Activated CD8-positive, alpha-beta memory T cell treated with anti-CD3 and anti-CD28 coated beads, Interleukin-2, amount 50 U/mL, for 1 hour (primary cell): ENCODE results near the gene GALNT5.
"Not testable (repeated sequence)": the region's sequence is repeated elsewhere in the genome, so short reads cannot be mapped to it uniquely, and the experiment has no call there.

ENCODE experiments used
- DNase-seq: peaks from one replicate; pipeline ENCODE4 v3.0.0-alpha.2; 2020; ENCODE audit errors: extremely low read depth

The GALNT5 gene

DNA sequence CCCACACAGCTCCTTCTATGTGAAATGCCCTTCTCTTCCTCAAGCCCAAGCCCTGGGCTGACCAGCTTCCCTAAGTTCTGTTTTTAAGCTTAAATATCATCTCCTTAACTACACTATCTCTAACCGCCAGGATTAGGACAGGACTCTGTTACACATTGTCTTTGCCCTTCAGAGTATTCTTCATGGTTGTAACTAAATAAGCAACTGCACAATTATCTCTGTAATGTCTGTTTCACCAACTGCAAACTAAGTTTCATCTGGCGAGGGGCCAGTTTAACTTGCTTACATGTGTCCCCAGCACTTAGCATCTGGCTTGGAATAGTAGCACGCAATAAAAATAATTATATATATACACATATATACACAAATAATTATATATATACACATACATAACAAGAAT is 69.2 kb downstream of the GALNT5 start:
- DNase-seq = no peak

- no peak for DNase-seq
Observed at GRCh38 chr2:157327200-157327599, 69.7 kb downstream of the GALNT5 start.

- peak; percentile 87 for DNase-seq
Observed at GRCh38 chr2:157327621-157328500, 70.4 kb downstream of the GALNT5 start.

DNA sequence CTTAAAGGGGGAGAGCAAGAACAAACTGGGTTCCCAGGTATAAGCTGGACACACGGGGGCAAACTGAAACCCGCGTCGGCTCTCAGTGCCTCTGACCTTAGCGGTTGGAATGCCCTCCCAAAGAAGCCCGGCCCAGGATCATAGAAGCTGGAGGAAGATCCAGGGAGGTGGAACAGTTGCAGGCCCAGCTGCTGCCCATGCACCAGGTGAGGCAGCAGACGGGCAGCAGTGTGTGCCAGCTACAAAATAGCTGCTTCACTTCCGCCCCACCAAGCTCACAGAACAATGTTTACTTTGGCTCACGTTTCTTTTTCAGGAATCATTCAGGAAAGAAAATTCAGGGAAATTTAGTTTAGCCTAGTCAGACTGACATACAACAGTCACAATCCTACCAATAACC is 72.0 kb downstream of the GALNT5 start:
- no peak for DNase-seq

- DNase-seq = no peak
Observed at GRCh38 chr2:157333304-157334047, 76.0 kb downstream of the GALNT5 start.

DNA sequence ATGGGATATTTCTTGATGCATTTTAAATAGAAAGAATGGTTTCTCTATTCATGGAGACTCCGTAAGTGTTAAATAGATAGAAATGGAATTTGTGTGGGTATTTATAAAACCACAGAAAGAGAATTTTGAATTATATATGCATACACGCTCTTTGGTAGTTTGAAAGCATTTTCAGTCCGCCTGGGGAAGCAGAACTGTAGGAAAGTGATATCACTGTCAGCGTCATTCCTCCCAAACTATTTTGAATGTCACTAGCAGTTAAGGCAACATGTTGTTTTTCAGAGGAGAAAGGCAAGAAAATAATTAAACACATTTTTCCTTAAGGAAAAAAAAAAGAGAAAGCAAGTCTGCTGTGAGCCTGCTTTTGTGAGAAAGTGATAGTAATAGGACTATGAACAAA is 76.8 kb downstream of the GALNT5 start:
- no peak for DNase-seq

GRCh38 chr2:157334797-157335196 is 77.3 kb downstream of the GALNT5 start:
- no peak for DNase-seq

DNA sequence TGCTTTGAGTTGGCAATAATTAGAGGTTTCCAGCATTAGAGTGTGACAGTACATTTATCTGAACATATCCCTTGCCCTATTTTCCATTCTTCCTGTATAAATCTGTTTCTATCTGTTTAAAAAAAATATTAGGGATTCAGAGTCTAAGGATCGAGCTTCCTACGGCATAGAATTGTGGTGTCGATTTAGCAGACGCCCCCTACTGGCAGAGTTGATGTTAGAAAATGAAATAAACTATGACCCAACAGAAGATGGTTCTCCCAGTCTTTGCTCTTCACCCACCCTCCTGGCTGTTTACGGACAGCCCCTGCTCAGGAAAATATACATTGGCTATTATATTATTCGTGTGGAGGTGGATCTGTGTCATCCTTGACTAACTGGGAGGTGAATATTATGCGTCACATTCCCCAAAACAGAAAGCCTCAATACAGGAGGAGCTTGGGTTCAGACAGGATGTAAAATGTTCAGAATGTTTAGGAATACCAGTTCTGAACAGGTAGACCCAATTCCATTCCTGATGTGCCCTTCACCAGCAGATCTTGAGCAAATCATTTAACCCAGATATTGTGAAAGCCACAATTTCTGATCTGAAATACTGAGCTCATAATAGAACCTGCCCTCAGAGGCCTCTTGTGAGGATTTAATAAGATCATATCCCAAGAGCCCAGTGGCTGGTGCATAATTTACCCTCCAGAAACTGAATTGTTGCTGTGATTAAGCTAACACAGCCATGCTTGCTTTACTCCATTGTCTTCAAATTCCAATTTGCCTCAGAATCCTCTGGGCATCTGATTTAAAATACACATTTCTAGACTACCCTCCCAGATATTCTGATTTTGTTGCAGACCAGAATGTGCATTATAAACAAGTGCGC is 78.9 kb downstream of the GALNT5 start:
- peak; percentile 34 for DNase-seq

DNA sequence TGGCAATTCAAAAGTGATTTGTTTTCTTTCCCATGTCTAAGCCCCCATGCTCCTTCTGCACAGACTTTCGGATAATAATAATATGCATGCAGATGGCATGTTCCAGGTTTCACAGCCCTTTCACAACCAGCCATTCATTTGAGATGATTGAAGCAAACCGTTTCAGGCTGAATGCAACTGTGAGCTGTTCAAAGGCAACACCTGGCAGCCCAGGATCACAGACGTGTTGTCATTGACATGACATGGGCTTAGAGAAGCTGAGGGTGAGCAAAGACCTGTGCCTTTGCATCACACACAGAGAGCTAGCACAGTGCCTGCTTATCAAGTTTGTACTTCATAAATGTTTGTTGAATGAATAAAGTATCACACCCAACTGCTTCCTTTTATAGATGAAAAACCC is 80.5 kb downstream of the GALNT5 start:
- no peak for DNase-seq

DNA sequence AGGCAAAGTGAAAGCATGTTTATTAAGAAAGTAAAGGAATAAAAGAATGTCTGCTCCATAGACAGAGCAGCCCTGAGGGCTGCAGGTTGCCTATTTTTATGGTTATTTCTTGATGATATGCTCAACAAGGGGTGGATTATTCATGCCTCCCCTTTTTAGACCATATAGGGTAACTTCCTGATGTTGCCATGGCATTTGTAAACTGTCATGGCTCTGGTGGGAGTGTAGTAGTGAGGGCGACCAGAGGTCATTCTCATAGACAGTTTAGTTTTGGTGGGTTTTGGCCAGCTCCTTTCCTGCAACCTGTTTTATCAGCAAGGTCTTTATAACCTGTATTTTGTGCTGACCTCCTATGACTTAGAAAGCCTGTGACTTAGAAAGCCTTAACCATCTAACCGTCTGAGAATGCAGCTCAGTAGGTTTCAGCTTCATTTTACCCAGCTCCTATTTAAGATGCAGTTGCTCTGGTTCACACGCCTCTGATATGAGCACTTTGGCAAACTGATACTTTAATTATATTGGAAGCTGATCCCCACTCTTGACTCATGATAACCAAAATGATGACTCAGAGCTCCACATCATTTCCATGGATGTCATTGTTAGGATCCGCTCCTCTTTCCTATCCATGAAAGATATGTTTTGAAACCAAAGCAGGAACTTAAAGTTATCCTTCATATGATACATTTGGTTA is 82.6 kb downstream of the GALNT5 start:
- no peak for DNase-seq

- DNase-seq = not testable (repeated sequence)
Observed at GRCh38 chr2:157341381-157341780, 83.9 kb downstream of the GALNT5 start.

DNA sequence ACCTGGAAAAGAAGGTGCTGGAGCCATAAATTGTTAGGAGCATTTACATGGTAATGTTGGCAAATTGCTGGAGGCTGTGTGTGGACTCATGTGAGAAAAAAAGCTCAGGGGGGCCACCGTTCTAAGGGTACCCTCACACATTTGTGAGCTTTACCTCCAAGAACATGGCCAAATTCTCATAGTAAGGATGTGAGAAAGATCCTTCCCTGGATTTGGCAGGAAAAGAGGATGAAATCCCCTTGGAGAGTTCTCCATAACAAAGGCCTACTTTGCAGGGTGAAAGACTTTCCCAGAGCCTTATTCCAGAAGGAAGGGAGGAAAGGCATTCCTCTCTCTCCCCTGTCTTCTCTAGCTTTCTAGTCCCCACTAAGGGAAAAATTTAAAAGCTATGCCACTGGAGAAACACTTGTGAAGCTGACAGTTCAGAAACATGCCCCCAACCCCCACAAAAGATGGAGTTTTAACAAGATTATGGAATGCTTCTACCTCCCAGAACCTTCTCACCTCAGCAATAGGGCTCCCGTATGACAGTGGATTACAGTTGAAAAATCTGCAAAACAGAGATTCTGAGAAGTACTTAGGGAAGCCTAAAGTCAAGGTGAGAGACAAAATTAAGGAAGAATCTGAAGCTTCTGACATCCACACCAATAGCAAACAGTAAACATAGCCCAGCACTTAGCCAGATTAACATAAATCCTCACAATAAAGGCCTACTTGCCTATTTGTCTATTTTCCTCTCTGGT is 88.3 kb downstream of the GALNT5 start:
- DNase-seq = no peak

DNA sequence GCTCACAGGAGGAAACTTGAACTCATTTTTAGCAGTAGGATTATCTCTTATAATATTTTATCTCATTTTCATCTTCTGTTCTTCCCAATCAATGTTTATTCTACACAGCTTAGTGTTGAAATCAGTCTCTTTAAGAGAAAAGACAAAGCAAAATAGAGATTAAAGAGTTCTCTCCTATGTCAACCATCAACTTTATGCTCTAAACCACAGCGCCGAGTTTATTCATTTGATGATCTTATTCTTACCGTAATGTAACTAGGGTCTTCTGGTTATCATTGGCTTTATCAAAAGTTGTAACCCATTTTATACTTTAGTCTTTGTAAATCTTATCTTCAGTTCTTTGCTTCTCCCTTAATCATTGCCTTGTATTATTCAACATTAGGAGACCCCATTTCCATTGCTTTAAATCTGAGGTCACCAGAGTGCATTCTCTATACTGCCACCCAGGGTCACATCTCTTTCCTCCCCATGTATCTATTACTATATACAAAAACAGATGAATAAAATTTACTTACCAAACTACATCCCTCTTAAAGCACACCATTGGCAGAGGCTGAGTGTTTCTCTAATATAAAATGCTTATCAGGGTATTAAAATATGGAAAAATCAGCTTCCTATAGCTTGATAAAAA is 90.9 kb downstream of the GALNT5 start:
- DNase-seq = no peak

DNA sequence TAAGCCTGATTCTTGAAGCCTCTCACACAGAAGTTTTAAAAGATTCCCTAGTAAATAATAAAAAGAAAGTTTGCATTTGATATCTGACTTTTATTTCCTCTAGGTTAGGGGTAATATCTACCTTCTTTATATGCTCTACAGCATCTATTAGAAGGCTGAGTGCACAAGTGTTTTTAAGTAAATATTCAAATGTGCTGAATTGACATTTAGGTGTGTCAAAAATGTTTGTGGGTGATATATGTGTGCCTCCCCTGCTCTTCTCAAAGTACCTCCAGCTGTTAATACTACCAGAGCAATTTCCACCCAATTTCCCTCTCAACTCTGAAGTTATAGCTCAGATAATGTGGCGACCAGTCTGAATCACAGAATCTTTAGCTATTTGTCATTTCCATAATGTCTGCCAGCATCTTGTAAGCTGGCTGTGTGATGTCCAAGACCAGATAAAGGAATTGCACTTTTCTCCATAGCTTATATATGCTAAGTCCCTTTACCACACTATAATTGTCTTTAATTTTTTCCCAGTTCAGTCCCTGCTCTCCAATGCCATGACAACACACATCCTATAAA is 92.5 kb downstream of the GALNT5 start:
- DNase-seq = no peak

- no peak for DNase-seq
Observed at GRCh38 chr2:157355618-157356017, 98.1 kb downstream of the GALNT5 start.

GRCh38 chr2:157359628-157360027 is 102.1 kb downstream of the GALNT5 start:
- no peak for DNase-seq

- DNase-seq = no peak
Observed at GRCh38 chr2:157361526-157361925, 104.0 kb downstream of the GALNT5 start.

- no peak for DNase-seq
Observed at GRCh38 chr2:157362627-157363026, 105.1 kb downstream of the GALNT5 start.

DNA sequence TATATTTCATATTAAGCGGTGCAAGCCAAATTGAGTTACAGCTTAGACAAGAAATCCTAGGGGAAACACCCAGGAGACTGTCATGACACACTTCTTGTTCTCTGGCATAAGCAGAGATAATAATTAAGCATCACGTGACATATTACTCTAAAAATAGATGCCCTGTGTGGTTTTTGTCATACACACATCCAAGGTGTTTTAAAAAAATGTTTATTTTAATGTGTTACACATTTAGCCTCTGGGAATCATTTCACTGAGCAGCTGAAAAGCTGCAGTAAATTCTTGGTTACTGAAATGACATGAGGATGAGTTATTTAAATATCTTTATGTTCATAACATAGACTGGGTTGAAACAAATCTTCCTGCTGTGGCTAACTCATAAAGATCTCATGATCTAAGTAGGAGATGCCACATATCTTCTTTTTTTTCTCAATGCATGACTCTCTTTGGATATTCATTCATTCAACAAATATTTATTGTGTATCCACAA is 106.2 kb downstream of the GALNT5 start:
- no peak for DNase-seq
